ENCODE results near the gene ZNF414. TPM values are rescaled to one million over a fixed set of nuclear protein-coding genes. Genes with fewer than 3 reads are reported as not detected.

ZNF414 gene
- total RNA-seq, 3 donors from 2014 or later: 7.4 to 13.5 (median 7.5) TPM

- H3K9me3 ChIP-seq: no peaks in the 10 kb centered on the region
- H3K36me3 ChIP-seq: no peaks in the 10 kb centered on the region
- no peak for TF ChIP-seq POLR2AphosphoS5 (IDR thresholded peaks at IDR 0.05)
- no peak for TF ChIP-seq CTCF (IDR thresholded peaks at IDR 0.05)
- no peak for TF ChIP-seq POLR2A (IDR thresholded peaks at IDR 0.05)
- peaks cover 8 to 11% of the 10 kb centered on the region in 2 donors for H3K4me1 ChIP-seq
- intact Hi-C loops (cut with DNase I; ENCODE audit: low total_unique reads): no loop called here
- no peaks in the 10 kb centered on the region for H3K27me3 ChIP-seq
- H3K4me3 ChIP-seq: peak overlapping the region in 2 of 3 donors; percentile 76 to 84
- H3K27ac ChIP-seq: peak overlapping the region in 1 of 2 donors; percentile 99
- no peak for DNase-seq (ENCODE audit: low spot score in 2 of 2)
Measured at GRCh38 chr19:8512115-8512967, 1.6 kb downstream of the ZNF414 start.

DNA sequence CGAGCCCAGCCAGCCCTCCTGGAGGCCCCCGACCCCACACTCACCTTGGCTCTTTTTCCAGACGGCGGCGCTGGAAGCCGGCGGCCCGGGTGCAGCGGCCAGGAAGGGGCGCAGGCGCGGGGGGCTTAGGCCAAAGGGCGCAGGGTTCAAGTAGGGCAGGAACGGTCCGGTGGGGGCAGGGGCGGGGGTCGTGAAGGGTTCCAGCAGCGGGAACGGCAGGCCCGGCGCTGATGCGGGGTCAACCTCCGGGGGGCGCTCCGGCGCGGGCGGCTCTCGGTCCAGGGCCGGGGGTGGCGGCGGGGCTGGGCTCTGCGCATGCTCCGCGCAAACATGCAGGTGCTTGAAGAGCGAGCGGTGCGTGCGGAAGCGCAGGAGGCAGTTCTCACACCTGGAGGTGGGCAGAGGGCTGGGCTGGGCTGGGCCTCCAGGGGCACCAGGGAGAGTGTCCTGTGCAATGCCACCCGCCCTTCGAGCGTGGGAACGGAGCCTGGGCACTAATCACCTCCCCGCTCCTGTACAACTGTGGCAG lies 2.3 kb downstream of the ZNF414 start:
- H3K36me3 ChIP-seq: no peaks in the 10 kb centered on the region
- TF ChIP-seq POLR2AphosphoS5 (IDR thresholded peaks at IDR 0.05) (no peak), CTCF (IDR thresholded peaks at IDR 0.05) (no peak), POLR2A (IDR thresholded peaks at IDR 0.05) (no peak)
- intact Hi-C loops (cut with DNase I; ENCODE audit: low total_unique reads): no loop called here
- H3K27me3 ChIP-seq: no peaks in the 10 kb centered on the region
- no peak for DNase-seq (ENCODE audit: low spot score in 2 of 2)
- H3K4me3 ChIP-seq: no peak overlapping the region
- H3K27ac ChIP-seq: peak overlapping the region in 1 of 2 donors; percentile 5
- peaks cover 8 to 11% of the 10 kb centered on the region in 2 donors for H3K4me1 ChIP-seq
- H3K9me3 ChIP-seq: no peaks in the 10 kb centered on the region

- TF ChIP-seq CTCF (IDR thresholded peaks at IDR 0.05) (no peak), POLR2A (IDR thresholded peaks at IDR 0.05) (no peak), POLR2AphosphoS5 (IDR thresholded peaks at IDR 0.05) (no peak)
- H3K4me3 ChIP-seq: no peak overlapping the region
- intact Hi-C loops (cut with DNase I; ENCODE audit: low total_unique reads): no loop called here
- no peaks in the 10 kb centered on the region for H3K27me3 ChIP-seq
- no peaks in the 10 kb centered on the region for H3K9me3 ChIP-seq
- no peaks in the 10 kb centered on the region for H3K36me3 ChIP-seq
- H3K27ac ChIP-seq: no peak overlapping the region
- no peak for DNase-seq (ENCODE audit: low spot score in 2 of 2)
- H3K4me1 ChIP-seq: peaks cover 9 to 11% of the 10 kb centered on the region in 2 donors
Measured at GRCh38 chr19:8510589-8511115, 3.3 kb downstream of the ZNF414 start.

DNA sequence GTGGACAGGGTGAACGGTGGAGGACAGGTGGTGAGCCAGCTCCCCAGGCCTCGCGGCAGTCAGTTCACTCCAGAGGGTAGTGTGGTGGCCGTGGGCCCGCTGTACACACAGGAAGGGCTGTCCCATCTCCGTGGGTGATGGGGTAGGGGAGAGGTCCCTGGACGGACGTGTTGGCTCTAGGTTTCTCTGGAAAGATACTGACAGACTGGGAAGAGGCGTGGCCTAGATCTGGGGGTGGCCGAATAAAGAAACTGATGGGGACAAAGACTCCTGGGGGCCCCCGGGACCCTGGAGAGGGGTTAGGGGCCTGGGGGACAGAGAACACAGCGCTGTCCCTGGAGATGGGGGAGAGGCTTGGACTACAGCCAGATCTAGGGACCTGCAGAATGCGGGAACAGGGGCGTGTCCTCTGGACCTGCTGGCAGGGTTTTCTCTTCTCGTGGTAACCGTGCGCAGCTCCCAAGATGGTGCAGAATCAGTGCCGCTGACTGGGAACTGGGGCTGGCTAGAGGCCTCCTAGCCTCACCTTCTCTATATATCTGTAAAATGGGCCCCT lies 7.5 kb downstream of the ZNF414 start:
- H3K27me3 ChIP-seq: no peaks in the 10 kb centered on the region
- peaks cover 0 to 2% of the 10 kb centered on the region in 2 donors for H3K4me1 ChIP-seq
- H3K27ac ChIP-seq: peak overlapping the region in 1 of 2 donors; percentile 67
- H3K36me3 ChIP-seq: no peaks in the 10 kb centered on the region
- TF ChIP-seq POLR2A (IDR thresholded peaks at IDR 0.05) (no peak), POLR2AphosphoS5 (IDR thresholded peaks at IDR 0.05) (no peak), CTCF (IDR thresholded peaks at IDR 0.05) (peak in 2 of 3 donors; percentile 1 to 8)
- H3K4me3 ChIP-seq: peak overlapping the region; percentile 48 to 75 (median 59)
- H3K9me3 ChIP-seq: no peaks in the 10 kb centered on the region
- intact Hi-C loops (cut with DNase I; ENCODE audit: low total_unique reads): no loop called here
- no peak for DNase-seq (ENCODE audit: low spot score in 2 of 2)
